Uterus (tissue), 2 donors: ENCODE measurements around the gene LGR6.

ENCODE experiments used
- POLR2A ChIP-seq, 2 donors: fragments of 450-650 bp; IDR thresholded peaks; one replicate each; pipeline ENCODE4 v1.6.1; 2016; ENCODE audit warnings: antibody characterized with exemption in 2 of 2, mild to moderate bottlenecking in 1 of 2, moderate library complexity in 1 of 2
- TF ChIP-seq, protein P1 (sequence below), 4 experiments: fragments of 200-600 bp in 2 of 4; fragments of 450-650 bp in 2 of 4; sonication (generic) in 2 of 4; IDR thresholded peaks; one replicate each; pipeline ENCODE4 v1.5.1; 2016 to 2019; ENCODE audit warnings: antibody characterized with exemption in 4 of 4, mild to moderate bottlenecking in 2 of 4, moderate library complexity in 1 of 4

DNA sequence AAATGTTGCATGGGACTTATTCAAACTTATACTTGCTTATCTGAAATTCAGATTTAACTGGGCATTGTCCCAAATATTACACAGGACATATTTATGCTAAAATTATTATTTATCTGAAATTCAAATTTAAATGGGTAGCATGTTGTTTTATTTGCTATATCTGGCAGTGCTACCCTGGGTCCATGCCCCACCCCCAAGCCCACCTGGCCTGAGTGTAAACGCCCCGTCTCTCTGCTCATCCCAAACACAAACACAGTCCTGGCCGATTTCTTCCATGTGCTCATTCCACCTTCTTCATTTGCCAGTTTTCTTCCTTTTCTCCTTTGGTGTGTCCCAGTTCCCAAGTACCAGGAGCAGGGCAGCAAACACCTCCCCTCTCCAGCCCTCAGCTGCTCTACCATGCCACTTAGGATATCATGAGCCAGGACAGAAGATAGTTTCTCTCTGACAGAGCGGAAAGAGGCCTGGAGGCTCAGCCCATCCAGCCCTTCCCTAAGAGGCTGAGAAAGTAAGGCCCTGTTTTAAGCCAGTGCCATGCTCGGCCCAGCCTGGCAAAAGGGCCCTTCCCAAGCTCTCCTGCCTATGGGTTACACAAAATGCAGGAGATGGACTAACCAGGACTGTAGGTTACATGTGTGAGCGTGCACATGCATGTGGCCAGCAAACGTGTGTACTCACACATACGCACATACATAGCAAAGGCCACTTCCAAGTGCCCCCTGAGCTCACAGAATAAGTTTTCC lies 78.7 kb downstream of the LGR6 start:
- TF ChIP-seq, protein P1, sequence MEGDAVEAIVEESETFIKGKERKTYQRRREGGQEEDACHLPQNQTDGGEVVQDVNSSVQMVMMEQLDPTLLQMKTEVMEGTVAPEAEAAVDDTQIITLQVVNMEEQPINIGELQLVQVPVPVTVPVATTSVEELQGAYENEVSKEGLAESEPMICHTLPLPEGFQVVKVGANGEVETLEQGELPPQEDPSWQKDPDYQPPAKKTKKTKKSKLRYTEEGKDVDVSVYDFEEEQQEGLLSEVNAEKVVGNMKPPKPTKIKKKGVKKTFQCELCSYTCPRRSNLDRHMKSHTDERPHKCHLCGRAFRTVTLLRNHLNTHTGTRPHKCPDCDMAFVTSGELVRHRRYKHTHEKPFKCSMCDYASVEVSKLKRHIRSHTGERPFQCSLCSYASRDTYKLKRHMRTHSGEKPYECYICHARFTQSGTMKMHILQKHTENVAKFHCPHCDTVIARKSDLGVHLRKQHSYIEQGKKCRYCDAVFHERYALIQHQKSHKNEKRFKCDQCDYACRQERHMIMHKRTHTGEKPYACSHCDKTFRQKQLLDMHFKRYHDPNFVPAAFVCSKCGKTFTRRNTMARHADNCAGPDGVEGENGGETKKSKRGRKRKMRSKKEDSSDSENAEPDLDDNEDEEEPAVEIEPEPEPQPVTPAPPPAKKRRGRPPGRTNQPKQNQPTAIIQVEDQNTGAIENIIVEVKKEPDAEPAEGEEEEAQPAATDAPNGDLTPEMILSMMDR (IDR thresholded peaks at IDR 0.05): no peak
- no peak for TF ChIP-seq POLR2A (IDR thresholded peaks at IDR 0.05)
